Thymus (tissue), 11 donors: ENCODE results near the gene SLC23A1. TPM values are rescaled to one million over a fixed set of nuclear protein-coding genes. Genes with fewer than 3 reads are reported as not detected.
"Not testable (repeated sequence)": the region's sequence is repeated elsewhere in the genome, so short reads cannot be mapped to it uniquely, and the experiment has no call there.

Source experiments
- DNase-seq, 9 donors: peaks; one replicate each; pipeline ENCODE4 v3.0.0-alpha.2; 2013; ENCODE audit warnings: low spot score in 9 of 9, low read depth in 6 of 9, missing footprints in 1 of 9
- H3K27ac ChIP-seq, 2 donors: one replicate each; pipeline ENCODE4 v1.5.1; 2013; ENCODE audit warnings: control low read depth in 1 of 2, low read depth in 1 of 2, low read length in 1 of 2, mild to moderate bottlenecking in 1 of 2, moderate library complexity in 1 of 2
- H3K27me3 ChIP-seq, 2 donors: one replicate each; pipeline ENCODE4 v1.5.1; 2013; ENCODE audit warnings: low read length in 1 of 2; ENCODE audit not compliant: control insufficient read depth in 2 of 2, insufficient read depth in 1 of 2
- H3K36me3 ChIP-seq, 2 donors: one replicate each; pipeline ENCODE4 v1.5.1; 2013; ENCODE audit warnings: low read length in 1 of 2, mild to moderate bottlenecking in 1 of 2, moderate library complexity in 1 of 2; ENCODE audit not compliant: control insufficient read depth in 2 of 2, insufficient read depth in 2 of 2
- H3K4me1 ChIP-seq, 2 donors: one replicate each; pipeline ENCODE4 v1.5.1; 2013; ENCODE audit warnings: low read length in 2 of 2; ENCODE audit not compliant: control insufficient read depth in 2 of 2, insufficient read depth in 2 of 2
- H3K4me3 ChIP-seq, 2 donors: one replicate each; pipeline ENCODE4 v1.5.1; 2013; ENCODE audit warnings: low read length in 2 of 2, control low read depth in 1 of 2, mild to moderate bottlenecking in 1 of 2
- H3K9me3 ChIP-seq, 2 donors: one replicate each; pipeline ENCODE4 v1.5.1; 2013; ENCODE audit warnings: low read length in 1 of 2, mild to moderate bottlenecking in 1 of 2; ENCODE audit not compliant: control insufficient read depth in 2 of 2, insufficient read depth in 1 of 2
- WGBS: extraction: QIAGEN DNeasy Blood & Tissue Kit; methylation state at CpG from one replicate; pipeline ENCODE4 v1.1.7; 2013; 5-methylcytosine and 5-hydroxymethylcytosine counted together
- polyA plus RNA-seq: library from polyadenylated mRNA; stranded (reverse); fragments of 200-250 nt; gene quantifications from one replicate; pipeline ENCODE4 v1.2.3, GENCODE V29; 2013
- total RNA-seq: library from RNA; stranded (reverse); fragments of 120-200 nt; gene quantifications from one replicate; pipeline ENCODE4 v1.2.4, GENCODE V29; 2013
- donor health status: healthy.

SLC23A1 gene
- total and polyA plus RNA-seq, 2 donors, result 1.1 to 5.4 TPM

DNA sequence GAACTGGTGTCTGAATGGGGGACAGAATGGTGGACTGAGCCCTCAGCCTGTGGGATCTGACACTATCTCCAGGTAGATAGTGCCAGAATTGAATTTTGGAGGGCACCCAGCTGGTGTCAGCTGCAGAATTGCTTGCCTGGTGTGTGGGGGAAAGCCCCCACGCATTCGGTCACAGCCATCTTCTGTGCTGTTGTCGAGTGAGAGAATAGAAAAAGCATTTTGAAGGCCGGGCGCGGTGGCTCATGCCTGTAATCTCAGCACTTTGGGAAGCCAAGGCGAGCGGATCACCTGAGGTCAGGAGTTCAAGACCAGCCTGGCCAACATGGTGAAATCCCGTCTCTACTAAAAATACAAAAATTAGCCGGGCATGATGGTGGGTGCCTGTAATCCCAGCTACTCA is 3.9 kb upstream of the SLC23A1 start:
- peak in 1 of 9 donors; percentile 29 for DNase-seq
- not testable (repeated sequence) for H3K9me3 ChIP-seq, H3K27me3 ChIP-seq
- Histone ChIP-seq H3K4me1 (peaks cover 44 to 96% of the 10 kb centered on the region in 2 donors), H3K27ac (peak overlapping the region; percentile 62 to 100), H3K4me3 (peak overlapping the region; percentile 72 to 100), H3K36me3 (peaks cover 4 to 23% of the 10 kb centered on the region in 2 donors)
- 81% methylated on average over 10 of the region's 10 CpGs for WGBS

DNA sequence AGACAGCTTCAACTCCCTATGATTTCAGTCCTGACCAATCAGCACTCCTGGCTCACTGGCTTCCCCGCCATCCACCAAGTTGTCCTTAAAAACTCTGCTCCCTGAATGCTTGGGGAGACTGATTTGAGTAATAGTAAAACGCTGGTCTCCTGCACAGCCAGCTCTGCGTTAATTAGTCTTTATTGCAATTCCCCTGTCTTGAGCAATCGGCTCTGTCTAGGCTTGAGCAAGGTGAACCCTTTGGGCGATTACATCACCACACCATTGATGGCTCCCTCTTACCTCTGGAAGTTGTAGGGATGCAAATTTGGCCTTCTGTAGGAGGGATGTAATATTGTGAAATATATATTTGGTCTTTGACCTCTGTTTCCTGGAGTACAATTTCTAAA is 2.9 kb upstream of the SLC23A1 start:
- no peak for DNase-seq
- Histone ChIP-seq H3K9me3 (no peaks in the 10 kb centered on the region), H3K36me3 (peaks cover 4 to 23% of the 10 kb centered on the region in 2 donors), H3K4me3 (peak overlapping the region; percentile 72 to 100), H3K27ac (peak overlapping the region; percentile 46 to 86), H3K4me1 (peaks cover 36 to 87% of the 10 kb centered on the region in 2 donors), H3K27me3 (no peaks in the 10 kb centered on the region)
- WGBS, result 84% methylated on average over 5 of the region's 5 CpGs

DNA sequence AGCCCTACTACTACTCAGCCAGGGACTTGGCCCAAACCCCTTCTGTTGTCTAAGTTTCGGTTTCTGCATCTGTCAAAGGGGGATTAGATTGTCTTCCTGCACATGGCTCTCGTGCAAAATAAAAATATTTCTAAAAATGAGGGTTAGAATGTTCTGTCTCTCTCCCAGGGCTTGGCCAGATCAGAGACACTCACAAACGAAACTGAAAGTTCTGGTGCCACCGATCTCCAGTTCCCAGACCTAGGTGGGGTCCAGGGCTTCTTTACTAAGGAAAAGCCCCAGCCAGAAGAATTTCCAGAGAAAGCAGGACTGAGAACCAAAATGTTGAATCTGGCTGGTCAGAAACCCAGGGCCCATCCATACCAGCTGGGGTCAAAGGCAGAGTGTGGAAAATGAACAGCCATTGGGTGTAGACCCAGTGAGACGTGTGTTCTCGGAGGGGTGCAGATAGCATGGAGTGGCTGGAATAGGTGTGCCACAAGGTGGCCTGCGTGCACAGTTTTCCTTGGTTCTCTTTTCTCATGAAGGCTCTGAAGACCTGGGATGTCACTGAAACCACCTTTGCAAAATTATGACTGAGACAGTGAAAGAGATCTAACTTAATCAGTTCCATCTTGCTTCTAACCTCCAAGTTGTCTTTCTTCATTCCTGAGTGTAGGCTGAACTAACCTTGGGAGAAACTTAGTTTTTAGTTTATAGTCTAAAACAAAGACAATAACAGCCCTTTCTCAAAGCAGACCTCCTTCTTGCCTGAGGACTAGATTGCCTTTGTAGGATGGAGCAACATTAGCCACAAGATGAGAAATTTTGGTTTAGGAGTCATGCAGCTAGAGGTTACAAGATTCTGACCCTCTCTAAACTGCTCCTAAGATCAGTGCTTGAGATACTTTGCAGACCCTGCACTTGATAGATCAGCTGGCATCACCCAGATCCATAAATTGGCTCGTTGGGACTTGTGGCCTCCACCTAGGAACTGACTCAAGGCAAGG is 2.3 kb upstream of the SLC23A1 start:
- H3K27ac ChIP-seq, result peak overlapping the region; percentile 78 to 86
- peak overlapping the region; percentile 57 to 100 for H3K4me3 ChIP-seq
- whole genome bisulfite sequencing, result 14% methylated on average over 8 of the region's 8 CpGs
- H3K9me3 ChIP-seq, result no peaks in the 10 kb centered on the region
- H3K4me1 ChIP-seq, result peaks cover 29 to 80% of the 10 kb centered on the region in 2 donors
- peaks cover 4 to 23% of the 10 kb centered on the region in 2 donors for H3K36me3 ChIP-seq
- DNase-seq, result peak in 2 of 9 donors; percentile 39 to 66
- no peaks in the 10 kb centered on the region for H3K27me3 ChIP-seq

DNA sequence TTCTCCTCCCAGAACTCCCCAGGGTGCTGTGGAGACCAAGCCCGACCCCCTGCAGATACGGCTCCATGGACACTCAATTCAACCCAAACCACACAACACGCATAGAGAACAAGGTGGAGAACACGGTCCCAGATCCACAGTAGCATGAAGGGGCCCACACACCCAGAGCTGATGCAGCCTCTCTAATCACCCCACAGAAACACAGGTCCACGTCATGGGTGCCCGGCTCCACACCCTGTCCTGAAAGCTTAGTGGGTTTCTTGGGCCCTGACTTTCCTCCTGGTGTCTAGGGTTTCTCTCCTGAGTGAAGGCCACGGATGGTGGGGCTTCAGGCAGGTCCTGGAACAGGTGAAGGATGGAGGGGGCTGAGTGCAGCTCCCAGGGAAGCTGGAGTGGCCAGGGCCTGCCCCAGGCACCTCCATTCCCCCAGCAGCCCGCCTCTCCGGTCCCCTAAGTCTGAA is 1.5 kb upstream of the SLC23A1 start:
- no peaks in the 10 kb centered on the region for H3K9me3 ChIP-seq
- H3K4me1 ChIP-seq, result peaks cover 24 to 73% of the 10 kb centered on the region in 2 donors
- 69% methylated on average over 9 of the region's 9 CpGs for WGBS
- no peaks in the 10 kb centered on the region for H3K27me3 ChIP-seq
- H3K27ac ChIP-seq, result peak overlapping the region; percentile 78 to 86
- peaks cover 4 to 23% of the 10 kb centered on the region in 2 donors for H3K36me3 ChIP-seq
- peak overlapping the region; percentile 57 to 100 for H3K4me3 ChIP-seq
- peak in 1 of 9 donors; percentile 20 for DNase-seq

DNA sequence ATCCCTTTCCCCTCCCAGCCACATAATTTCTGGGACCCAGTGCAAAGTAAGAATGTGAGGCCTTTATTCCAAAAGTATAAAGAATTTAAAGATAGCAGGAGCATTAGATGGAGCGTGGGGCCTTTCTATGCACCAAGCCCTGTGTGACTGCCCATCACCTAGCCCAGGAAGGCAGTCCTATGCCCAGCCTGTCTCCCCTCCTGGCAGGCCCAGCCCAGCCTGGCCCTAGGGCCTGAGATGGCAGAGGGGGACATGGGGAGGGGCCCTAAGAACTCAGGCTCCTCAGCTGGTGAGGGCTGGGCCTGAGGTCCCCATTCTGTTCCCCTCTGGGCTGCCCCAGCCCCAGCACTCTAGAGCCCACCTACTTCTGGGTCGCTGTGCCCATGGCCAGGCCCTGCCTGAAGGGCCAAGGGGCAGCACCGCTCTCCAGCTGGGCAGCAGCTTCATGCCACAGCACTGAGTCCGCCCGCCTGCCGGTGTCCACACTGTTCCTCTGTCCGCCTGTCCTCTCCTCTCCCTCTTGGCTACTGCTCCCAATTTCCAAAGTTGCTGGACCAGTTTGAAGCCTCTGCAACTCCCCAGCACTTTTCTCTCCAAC is 995 bp upstream of the SLC23A1 start:
- H3K4me3 ChIP-seq, result peak overlapping the region; percentile 57 to 100
- 90% methylated on average over 7 of the region's 7 CpGs for WGBS

DNA sequence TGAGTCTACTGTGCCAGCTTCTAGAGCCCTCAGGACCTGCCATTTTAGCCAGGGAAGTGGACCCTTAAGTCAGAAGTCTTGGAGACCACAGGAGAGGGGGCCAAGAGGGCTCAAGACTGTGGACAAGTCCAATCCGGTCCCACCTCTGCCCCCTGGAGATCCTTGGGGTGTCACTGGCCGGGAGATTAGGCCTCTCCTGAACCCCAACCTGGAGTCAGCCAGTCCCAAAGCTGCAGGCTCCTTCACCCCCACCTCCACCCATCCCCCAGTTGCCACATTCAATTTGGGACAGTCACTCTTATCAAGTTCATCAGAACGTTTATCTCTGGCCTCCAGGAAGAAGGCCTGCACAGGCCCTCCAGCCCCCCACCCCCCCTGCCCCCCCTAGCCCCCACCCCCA is 290 bp downstream of the SLC23A1 start:
- no peak for DNase-seq
- WGBS, result 58% methylated on average over 3 of the region's 3 CpGs
- Histone ChIP-seq H3K36me3 (peaks cover 15 to 18% of the 10 kb centered on the region in 2 donors), H3K27ac (no peak overlapping the region), H3K4me1 (peaks cover 24 to 55% of the 10 kb centered on the region in 2 donors), H3K4me3 (no peak overlapping the region), H3K9me3 (no peaks in the 10 kb centered on the region), H3K27me3 (no peaks in the 10 kb centered on the region)

More for the DNA sequence above, 995 bp upstream of the SLC23A1 start:
- H3K36me3 ChIP-seq, result peaks cover 5 to 21% of the 10 kb centered on the region in 2 donors
- H3K27me3 ChIP-seq, result no peaks in the 10 kb centered on the region
- DNase-seq, result no peak
- peaks cover 24 to 68% of the 10 kb centered on the region in 2 donors for H3K4me1 ChIP-seq
- peak overlapping the region; percentile 78 to 86 for H3K27ac ChIP-seq
- H3K9me3 ChIP-seq, result no peaks in the 10 kb centered on the region

DNA sequence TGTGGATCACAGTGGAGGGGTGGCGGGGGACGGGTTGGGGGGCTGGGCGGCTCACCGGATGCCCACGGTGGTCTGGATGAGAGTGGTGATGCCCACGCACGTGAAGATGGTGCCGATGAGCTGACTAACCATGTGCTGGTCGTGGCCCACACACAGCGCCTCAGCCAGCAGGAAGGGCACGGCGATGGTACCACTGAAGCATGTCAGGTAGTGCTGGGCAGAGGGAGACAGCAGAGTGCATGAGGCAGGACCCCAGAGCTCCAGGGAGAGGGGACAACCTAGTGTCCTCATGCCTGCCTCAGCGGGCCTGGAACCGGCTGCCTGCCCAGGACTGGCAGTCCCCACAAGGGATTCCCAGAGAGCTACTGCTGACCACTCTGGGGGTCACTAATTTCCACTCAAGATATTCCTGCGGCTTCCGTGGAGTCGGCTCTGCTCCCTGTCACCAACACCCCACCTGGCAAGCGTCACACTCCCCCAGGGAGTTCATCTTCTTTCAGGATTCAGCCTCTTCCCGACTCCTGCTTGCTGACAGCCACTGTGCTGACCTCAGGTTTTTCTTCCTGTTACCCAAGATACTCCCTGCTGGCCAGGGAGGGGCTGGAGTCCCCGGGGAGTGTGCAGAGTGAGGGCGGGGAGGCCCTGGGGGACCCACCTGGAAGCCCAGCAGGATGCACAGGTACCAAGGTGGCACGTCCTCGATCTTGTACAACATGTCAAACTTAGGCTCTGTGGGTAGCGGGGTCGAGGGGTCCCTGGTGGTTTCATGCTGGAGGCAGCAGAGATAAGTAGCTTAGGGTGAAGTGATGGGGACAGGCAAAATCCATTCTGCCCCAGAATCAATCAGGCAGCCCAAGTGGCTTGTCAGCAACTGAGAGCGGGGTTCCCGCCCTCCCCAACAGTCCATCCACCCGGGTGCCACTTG is 998 bp downstream of the SLC23A1 start:
- H3K27ac ChIP-seq, result no peak overlapping the region
- H3K9me3 ChIP-seq, result no peaks in the 10 kb centered on the region
- H3K36me3 ChIP-seq, result peaks cover 12 to 19% of the 10 kb centered on the region in 2 donors
- H3K4me3 ChIP-seq, result no peak overlapping the region
- H3K4me1 ChIP-seq, result peaks cover 24 to 48% of the 10 kb centered on the region in 2 donors
- no peak for DNase-seq
- WGBS, result 95% methylated on average over 28 of the region's 28 CpGs
- H3K27me3 ChIP-seq, result no peaks in the 10 kb centered on the region

DNA sequence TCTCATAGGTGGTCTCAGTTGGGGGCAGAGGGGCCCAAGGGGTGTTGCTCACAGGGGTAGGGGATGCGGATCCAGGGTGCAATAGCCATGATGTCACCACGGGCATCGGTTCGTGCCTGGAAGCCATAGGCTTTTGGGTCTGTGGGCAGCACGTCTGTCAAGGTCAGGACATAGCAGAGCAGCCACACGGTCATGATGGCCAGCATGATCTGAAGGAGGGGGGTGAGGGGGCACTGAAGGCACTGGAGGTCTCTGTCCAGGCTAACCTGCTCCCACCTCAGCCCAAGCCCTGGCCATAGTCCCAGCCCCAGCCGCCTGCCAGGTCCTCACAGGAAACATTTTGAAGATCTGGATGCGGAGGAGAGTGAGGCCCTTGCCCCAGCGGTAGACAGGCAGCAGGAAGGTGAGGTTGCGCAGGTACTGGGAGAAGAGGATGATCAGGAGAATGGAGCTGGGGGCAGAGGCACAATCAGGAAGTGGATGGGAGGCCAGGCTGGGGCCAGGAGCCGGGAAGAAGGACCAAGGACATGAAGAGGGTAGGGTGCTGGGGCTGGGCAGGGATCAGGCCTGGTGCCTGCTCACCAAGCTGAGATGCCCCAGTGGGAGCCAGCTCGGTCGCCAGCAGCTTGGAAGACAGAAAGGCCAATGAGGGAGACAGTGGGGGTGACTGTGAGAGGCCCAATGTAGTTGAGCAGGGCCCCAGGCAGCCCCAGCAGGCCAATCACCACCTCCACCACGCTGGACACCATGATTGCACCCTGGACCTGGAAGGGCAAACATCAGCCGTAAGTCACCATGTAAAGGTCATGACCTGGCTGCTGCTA is 3.3 kb downstream of the SLC23A1 start:
- DNase-seq, result no peak
- Histone ChIP-seq H3K27me3 (no peaks in the 10 kb centered on the region), H3K4me3 (no peak overlapping the region), H3K9me3 (no peaks in the 10 kb centered on the region), H3K27ac (no peak overlapping the region), H3K4me1 (peaks cover 11 to 25% of the 10 kb centered on the region in 2 donors), H3K36me3 (peaks cover 4 to 20% of the 10 kb centered on the region in 2 donors)
- 98% methylated on average over 15 of the region's 15 CpGs for WGBS
